22Rv1 (cell line): ENCODE measurements around the gene SPTBN1.

Experiments
- H3K27ac ChIP-seq: fragments of 450-650 bp; 2 replicates; pipeline ENCODE4 v1.5.1; 2017
- CTCF ChIP-seq: fragments of 450-650 bp; IDR thresholded peaks from 2 replicates; pipeline ENCODE4 v1.5.1; 2017; ENCODE audit warnings: mild to moderate bottlenecking
- ZFX ChIP-seq: fragments of 450-650 bp; IDR thresholded peaks from 2 replicates; pipeline ENCODE4 v1.6.1; 2017; ENCODE audit warnings: antibody characterized with exemption, borderline replicate concordance

The SPTBN1 gene

GRCh38 chr2:54555318-54555837 lies 99.3 kb downstream of the SPTBN1 start:
- H3K27ac ChIP-seq = no peak overlapping the region
- TF ChIP-seq ZFX (no peak), CTCF (no peak)

GRCh38 chr2:54556621-54557121 lies 100.5 kb downstream of the SPTBN1 start:
- peak overlapping the region; percentile 80; the same call in 1 of the 2 replicates for H3K27ac ChIP-seq

GRCh38 chr2:54557211-54557600 lies 101.1 kb downstream of the SPTBN1 start:
- TF ChIP-seq ZFX (no peak), CTCF (no peak)
- H3K27ac ChIP-seq = peak overlapping the region; percentile 80

More at GRCh38 chr2:54556621-54557121, 100.5 kb downstream of the SPTBN1 start:
- no peak for TF ChIP-seq CTCF
- no peak for TF ChIP-seq ZFX

- TF ChIP-seq ZFX (no peak), CTCF (peak; percentile 20; the same call in 1 of the 2 replicates)
- peak overlapping the region; percentile 80 for H3K27ac ChIP-seq
These were observed 101.6 kb downstream of the SPTBN1 start for GRCh38 chr2:54557601-54558187.

GRCh38 chr2:54558188-54559005 lies 102.3 kb downstream of the SPTBN1 start:
- H3K27ac ChIP-seq = peak overlapping the region; percentile 80
- no peak for TF ChIP-seq ZFX

- TF ChIP-seq ZFX (no peak), CTCF (no peak)
- peak overlapping the region; percentile 80 for H3K27ac ChIP-seq
These were observed 102.9 kb downstream of the SPTBN1 start for GRCh38 chr2:54559006-54559445.

GRCh38 chr2:54559593-54560145 lies 103.5 kb downstream of the SPTBN1 start:
- no peak for TF ChIP-seq ZFX
- no peak for TF ChIP-seq CTCF
- H3K27ac ChIP-seq = no peak overlapping the region
